GM13977 (cell line): Measurements from ENCODE around the gene UNC5B.

Experiments used
- DNase-seq: peaks from one replicate; pipeline ENCODE4 v3.0.0; 2012; ENCODE audit warnings: low spot score
- CTCF ChIP-seq: IDR thresholded peaks from 2 replicates; pipeline ENCODE4 v1.5.1; 2012; ENCODE audit warnings: mild to moderate bottlenecking, control low read depth; ENCODE audit not compliant: insufficient read depth; ENCODE audit errors: extremely low read depth, missing control alignments
- in situ Hi-C: fragments of 300-500 bp; cut with MboI; formaldehyde crosslinking; loops from one replicate; pipeline ENCODE4 v1.12.0; 2022; ENCODE audit warnings: low sequenced_read_pairs, low pct_unique_long_range_greater_than_20kb, mixed read lengths, inconsistent platforms; ENCODE audit not compliant: unreplicated experiment

UNC5B gene

GRCh38 chr10:71301371-71301916, 89.1 kb downstream of the UNC5B start:
- in situ Hi-C loops: no loop called here
- no peak for TF ChIP-seq CTCF
- no peak for DNase-seq

GRCh38 chr10:71302451-71302850, 90.1 kb downstream of the UNC5B start:
- in situ Hi-C loops: no loop called here
- no peak for TF ChIP-seq CTCF
- DNase-seq: no peak

- in situ Hi-C loops: no loop called here
- peak; percentile 62 for TF ChIP-seq CTCF
- DNase-seq: peak; percentile 61
Observed at GRCh38 chr10:71302874-71303568, 90.7 kb downstream of the UNC5B start.

GRCh38 chr10:71303569-71303907, 91.2 kb downstream of the UNC5B start:
- no peak for TF ChIP-seq CTCF
- no peak for DNase-seq
- in situ Hi-C loops: no loop called here

GRCh38 chr10:71304914-71305313, 92.5 kb downstream of the UNC5B start:
- in situ Hi-C loops: no loop called here
- DNase-seq: no peak
- TF ChIP-seq CTCF: no peak

- TF ChIP-seq CTCF: no peak
- in situ Hi-C loops: no loop called here
- no peak for DNase-seq
Observed at GRCh38 chr10:71306979-71307378, 94.6 kb downstream of the UNC5B start.
